HAP-1 (cell line): ENCODE measurements around the gene OLFM2.
A peak's percentile ranks its signal among the peaks of the same experiment; 100 is the strongest.
"Not testable (repeated sequence)": the region's sequence is repeated elsewhere in the genome, so short reads cannot be mapped to it uniquely, and the experiment has no call there.

Experiments
- DNase-seq, 2 experiments: peaks; one replicate each; pipeline ENCODE4 v3.0.0-alpha.2; 2016 to 2020; ENCODE audit warnings: low spot score in 2 of 2
- H3K27me3 ChIP-seq: fragments of 250-450 bp; sonication (Bioruptor Pico); 2 replicates; pipeline ENCODE4 v1.5.1; 2020; ENCODE audit warnings: low read depth, mild to moderate bottlenecking, moderate library complexity
- H3K36me3 ChIP-seq: fragments of 250-450 bp; sonication (Bioruptor Pico); replicated peaks from 2 replicates; pipeline ENCODE4 v1.5.1; 2020; ENCODE audit warnings: mild to moderate bottlenecking
- H3K4me1 ChIP-seq: fragments of 250-450 bp; sonication (Bioruptor Pico); 2 replicates; pipeline ENCODE4 v1.5.1; 2020; ENCODE audit warnings: mild to moderate bottlenecking
- H3K4me3 ChIP-seq: fragments of 250-450 bp; sonication (Bioruptor Pico); 2 replicates; pipeline ENCODE4 v1.5.1; 2020; ENCODE audit warnings: mild to moderate bottlenecking, moderate library complexity
- H3K9me3 ChIP-seq: fragments of 250-450 bp; sonication (Bioruptor Pico); 2 replicates; pipeline ENCODE4 v1.5.1; 2020; ENCODE audit warnings: mild to moderate bottlenecking, moderate library complexity
- in situ Hi-C: fragments of 300-500 bp; cut with MboI; formaldehyde crosslinking; loops from 3 replicates; pipeline ENCODE4 v1.14.3; 2020; ENCODE audit warnings: low sequenced_read_pairs, inconsistent platforms, mixed read lengths

OLFM2 gene

DNA sequence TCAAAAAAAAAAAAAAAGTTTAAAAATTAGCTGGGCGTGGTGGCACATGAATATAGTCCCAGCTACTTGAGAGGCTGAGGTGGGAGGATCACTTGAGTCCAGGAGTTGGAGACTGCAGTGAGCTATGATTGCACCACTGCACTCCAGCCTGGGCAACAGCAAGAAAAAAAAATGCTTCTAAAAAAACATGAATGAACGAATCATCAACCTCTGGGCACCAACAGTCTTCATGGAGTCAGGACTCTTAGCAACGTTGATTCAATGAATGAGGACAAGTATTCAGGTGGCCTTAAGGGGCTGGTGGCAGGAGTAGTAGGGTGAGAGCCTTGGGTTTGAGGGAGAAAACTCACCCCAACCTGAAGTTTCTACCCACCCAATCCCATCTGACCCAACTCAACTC lies 20.6 kb upstream of the OLFM2 start:
- in situ Hi-C loops: no loop called here
- DNase-seq: no peak
- no peaks in the 10 kb centered on the region for H3K36me3 ChIP-seq
- H3K4me1 ChIP-seq: peaks cover 7% of the 10 kb centered on the region
- no peaks in the 10 kb centered on the region for H3K27me3 ChIP-seq
- no peak overlapping the region for H3K4me3 ChIP-seq
- H3K9me3 ChIP-seq: no peaks in the 10 kb centered on the region

DNA sequence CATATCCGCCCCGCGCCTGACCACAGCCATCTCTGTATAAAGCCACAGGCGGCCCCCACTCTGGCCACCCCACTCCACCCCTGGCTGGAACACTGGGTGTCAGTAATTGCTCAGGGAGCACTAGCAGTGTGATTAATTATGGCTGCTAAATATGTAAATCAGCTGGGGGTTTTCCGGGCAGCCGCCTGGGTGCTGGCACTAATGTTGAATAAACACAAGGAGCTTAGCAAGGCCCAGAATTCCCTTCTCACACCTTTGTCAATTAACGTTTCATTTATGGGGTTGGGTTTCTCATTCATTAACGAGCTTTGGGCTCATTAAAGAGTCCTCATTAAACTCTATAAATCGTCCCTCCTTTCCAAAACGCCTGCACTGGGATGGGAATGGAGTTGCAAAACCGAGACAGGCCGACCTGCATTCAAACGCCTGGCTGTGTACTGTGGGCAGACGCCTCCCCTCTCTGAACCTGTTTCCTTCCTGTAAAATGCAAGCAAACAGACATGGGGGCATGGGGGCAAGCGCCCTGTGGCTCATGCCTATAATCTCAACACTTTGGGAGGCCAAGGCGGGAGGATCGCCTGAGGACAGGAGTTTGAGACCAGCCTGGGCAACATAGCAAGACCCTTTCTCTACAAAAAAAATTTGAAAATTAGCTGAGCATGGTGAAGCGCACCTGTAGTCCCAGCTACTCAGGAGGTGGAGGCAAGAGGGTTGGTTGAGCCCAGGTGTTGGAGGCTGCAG lies 17.7 kb upstream of the OLFM2 start:
- Histone ChIP-seq H3K36me3 (no peaks in the 10 kb centered on the region), H3K4me3 (no peak overlapping the region), H3K27me3 (no peaks in the 10 kb centered on the region), H3K9me3 (no peaks in the 10 kb centered on the region), H3K4me1 (peaks cover 8% of the 10 kb centered on the region)
- in situ Hi-C loops: no loop called here
- DNase-seq: no peak

DNA sequence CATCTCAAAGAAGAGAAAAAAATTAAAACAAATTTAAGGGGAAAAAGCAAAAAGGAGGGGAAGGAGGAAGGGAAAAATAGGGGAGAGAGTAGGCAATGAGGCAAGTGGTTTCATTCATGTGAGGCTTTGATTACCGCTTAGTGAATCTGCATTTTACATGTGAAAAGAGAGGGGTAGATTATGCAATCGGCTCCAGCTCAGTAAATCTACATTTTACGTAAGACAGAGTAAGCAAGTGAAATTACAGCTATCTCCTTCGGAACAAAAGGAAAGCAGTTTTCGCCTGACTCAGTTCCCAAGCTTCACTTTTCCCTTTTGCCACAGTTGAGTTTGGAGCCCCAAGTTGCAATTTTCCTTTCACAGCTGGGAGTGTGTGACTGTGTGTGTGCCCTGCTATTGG lies 16.0 kb upstream of the OLFM2 start:
- peak; percentile 16 to 76 for DNase-seq
- in situ Hi-C loops: no loop called here
- Histone ChIP-seq H3K4me3 (no peak overlapping the region), H3K4me1 (peaks cover 8% of the 10 kb centered on the region), H3K27me3 (no peaks in the 10 kb centered on the region), H3K36me3 (no peaks in the 10 kb centered on the region), H3K9me3 (no peaks in the 10 kb centered on the region)

DNA sequence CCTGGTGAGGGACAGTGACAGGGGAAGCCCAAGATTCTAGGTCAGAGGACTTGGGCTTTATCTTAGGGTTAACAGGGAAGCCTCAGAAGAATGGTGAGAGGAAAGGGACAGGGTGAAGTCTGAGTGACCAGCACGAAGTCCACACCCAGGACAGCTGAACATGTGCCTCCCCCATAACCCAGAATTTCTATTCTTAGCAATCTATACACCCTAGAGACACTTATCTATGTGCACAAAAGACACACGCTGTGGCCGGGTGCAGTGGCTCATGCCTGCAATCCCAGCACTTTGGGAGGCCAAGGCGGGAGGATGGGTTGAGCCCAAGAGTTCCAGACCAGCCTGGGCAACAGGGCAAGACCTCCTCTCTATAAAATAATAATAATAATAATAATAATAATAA lies 11.1 kb upstream of the OLFM2 start:
- in situ Hi-C loops: loop anchor here (25.0 kb wide), 1 partner anchor 290 kb away; the partner anchor contains the start of gene S1PR2
- Histone ChIP-seq H3K9me3 (no peaks in the 10 kb centered on the region; the same call in 1 of the 2 replicates), H3K4me1 (peaks cover 6% of the 10 kb centered on the region), H3K4me3 (no peak overlapping the region), H3K27me3 (no peaks in the 10 kb centered on the region), H3K36me3 (no peaks in the 10 kb centered on the region)
- no peak for DNase-seq

DNA sequence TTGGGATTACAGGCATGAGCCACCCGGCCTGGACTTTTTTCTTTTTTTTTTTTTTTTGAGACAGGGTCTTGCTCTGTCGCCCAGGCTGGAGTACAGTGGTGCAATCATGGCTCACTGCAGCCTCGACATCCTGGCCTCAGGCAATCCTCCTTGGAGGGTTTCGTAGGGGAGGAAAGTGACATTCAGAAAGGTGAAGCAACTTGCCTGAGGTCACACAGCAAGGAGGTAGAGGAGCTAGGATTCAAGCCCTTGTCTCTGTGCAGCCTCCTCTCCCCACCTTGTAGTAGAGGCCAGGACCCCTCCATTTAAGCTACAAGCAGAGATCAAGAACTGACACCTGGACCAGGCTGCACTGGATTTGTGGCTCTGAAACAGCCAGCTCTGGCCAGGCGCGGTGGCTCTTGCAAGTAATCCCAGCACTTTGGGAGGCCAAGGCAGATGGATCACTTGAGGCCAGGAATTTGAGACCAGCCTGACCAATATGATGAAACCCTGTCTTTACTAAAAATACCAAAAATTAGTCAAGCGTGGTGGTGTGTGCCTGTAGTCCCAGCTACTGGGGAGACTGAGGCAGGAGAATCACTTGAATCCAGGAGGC lies 10.3 kb upstream of the OLFM2 start:
- H3K36me3 ChIP-seq: not testable (repeated sequence)
- in situ Hi-C loops: loop anchor here (25.0 kb wide), 1 partner anchor 291 kb away; the partner anchor contains the start of gene S1PR2

DNA sequence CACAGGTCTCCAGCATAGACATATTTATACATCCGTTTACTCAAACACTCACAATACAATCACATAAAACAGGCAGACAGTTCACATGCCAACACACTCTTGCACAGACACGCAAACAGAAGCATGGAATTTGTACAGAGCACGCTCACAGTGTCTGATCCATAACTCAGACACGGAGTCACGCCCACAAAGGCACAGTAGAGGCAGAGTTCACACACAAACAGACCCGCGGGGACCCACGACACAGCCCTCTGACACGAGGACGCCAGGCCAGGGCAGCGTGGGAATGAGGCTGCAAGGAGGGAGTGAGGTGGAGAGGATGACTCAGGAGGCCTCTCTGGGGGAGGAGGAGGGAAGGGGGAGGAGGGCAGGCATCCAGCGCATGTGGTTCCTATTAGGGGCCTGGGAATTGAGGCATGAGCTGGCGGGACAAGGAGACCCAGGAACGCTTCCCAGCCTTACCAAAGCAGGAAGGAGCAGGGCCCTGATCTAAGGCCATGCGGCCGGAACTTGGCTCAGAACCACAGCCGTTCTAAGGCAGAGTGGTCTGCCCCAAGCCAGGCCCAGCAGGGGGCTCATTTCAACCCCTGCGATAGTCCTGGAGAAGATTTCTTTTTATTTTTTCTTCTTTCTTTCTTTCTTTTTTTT lies 9.1 kb upstream of the OLFM2 start:
- Histone ChIP-seq H3K36me3 (no peaks in the 10 kb centered on the region), H3K27me3 (no peaks in the 10 kb centered on the region), H3K9me3 (peaks cover 6% of the 10 kb centered on the region), H3K4me1 (no peaks in the 10 kb centered on the region), H3K4me3 (no peak overlapping the region)
- no peak for DNase-seq
- in situ Hi-C loops: loop anchor here (25.0 kb wide), 1 partner anchor 292 kb away; the partner anchor contains the start of gene S1PR2

More for the DNA sequence above, 10.3 kb upstream of the OLFM2 start:
- not testable (repeated sequence) for H3K27me3 ChIP-seq, H3K4me3 ChIP-seq, H3K9me3 ChIP-seq, H3K4me1 ChIP-seq, DNase-seq

DNA sequence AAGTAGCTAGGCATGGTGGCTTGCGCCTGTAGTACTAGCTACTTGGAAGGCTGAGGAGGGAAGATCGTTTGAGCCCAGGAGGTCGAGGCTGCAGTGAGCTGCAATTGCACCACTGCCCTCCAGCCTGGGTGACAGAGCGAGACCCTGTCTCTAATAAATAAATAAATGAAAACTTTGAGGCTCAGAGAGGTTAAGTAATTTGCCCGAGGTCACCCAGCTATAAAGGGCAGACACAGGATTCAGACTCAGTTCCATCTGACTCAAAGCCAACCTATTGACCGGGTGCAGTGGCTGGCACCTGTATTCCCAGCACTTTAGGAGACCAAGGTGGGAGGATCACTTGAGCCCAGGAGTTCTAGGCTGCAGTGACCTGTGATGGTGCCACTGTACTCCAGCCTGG lies 7.4 kb upstream of the OLFM2 start:
- no peaks in the 10 kb centered on the region for H3K27me3 ChIP-seq
- in situ Hi-C loops: loop anchor here (25.0 kb wide), 1 partner anchor 294 kb away; the partner anchor contains the start of gene S1PR2
- no peaks in the 10 kb centered on the region for H3K36me3 ChIP-seq
- H3K4me1 ChIP-seq: no peaks in the 10 kb centered on the region
- peaks cover 6% of the 10 kb centered on the region for H3K9me3 ChIP-seq
- H3K4me3 ChIP-seq: no peak overlapping the region
- no peak for DNase-seq

DNA sequence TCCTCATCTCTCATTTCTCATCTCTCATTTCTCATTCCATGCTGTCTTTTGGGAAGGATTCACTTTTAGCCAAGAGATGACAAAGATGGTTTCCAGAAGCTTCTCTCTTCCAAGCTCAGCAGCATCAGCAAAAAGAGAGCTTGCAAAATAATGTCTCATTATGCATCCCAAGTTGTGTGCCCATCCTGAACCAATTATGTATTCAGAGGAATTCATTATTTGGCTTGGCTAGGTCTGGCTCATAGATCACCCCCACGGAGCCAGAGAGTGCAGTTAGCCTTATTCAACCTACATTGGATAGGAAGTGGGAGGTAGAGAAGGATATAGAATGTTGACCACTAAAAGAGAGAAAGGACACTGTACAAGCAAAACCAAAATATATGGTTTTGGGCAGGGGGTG lies 5.4 kb upstream of the OLFM2 start:
- Histone ChIP-seq H3K4me3 (no peak overlapping the region), H3K27me3 (no peaks in the 10 kb centered on the region), H3K4me1 (peaks cover 6% of the 10 kb centered on the region), H3K36me3 (no peaks in the 10 kb centered on the region), H3K9me3 (peaks cover 6% of the 10 kb centered on the region)
- in situ Hi-C loops: loop anchor here (25.0 kb wide), 1 partner anchor 296 kb away; the partner anchor contains the start of gene S1PR2
- DNase-seq: no peak

DNA sequence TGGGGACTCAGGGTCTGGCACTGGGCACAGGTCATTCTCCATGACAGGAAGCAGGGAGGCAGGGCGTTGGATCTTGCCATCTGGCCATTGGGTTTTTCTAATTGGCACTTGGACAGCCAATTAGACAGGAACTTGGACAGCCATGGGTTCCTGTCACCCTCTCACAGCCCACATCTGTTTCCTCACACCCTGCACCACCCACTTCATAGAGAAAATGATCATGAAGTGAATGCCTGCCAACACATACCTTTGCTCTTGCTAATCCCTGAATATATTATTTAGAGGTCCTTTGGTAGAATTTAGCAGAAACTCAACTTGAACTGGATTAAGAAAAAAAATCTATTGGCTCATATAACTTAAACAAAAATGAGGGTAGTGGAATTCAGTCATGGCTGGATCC lies 4.9 kb upstream of the OLFM2 start:
- Histone ChIP-seq H3K4me3 (no peak overlapping the region), H3K9me3 (peaks cover 6% of the 10 kb centered on the region), H3K4me1 (peaks cover 7% of the 10 kb centered on the region), H3K27me3 (no peaks in the 10 kb centered on the region), H3K36me3 (no peaks in the 10 kb centered on the region)
- no peak for DNase-seq
- in situ Hi-C loops: loop anchor here (25.0 kb wide), 1 partner anchor 296 kb away; the partner anchor contains the start of gene S1PR2

DNA sequence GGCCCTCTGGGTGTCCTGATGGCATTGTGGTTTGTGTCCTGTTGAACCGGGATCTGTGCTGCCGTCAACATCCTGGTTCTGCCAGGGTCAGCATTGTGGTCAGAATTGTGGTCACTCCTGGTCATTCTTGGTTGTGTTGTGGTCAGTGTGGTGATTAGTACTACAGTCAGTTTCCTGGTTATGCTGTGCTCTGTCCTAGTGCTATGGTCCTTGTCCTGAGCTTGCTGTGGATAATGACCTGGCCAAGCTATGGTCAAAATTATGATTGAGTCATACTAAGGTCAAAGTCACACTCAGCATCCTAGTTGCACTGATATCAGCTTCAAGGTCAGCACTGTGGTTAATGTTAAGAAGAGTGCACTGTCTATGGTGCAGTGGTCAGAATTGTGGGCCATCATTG lies 4.5 kb upstream of the OLFM2 start:
- no peak overlapping the region for H3K4me3 ChIP-seq
- H3K4me1 ChIP-seq: peaks cover 7% of the 10 kb centered on the region
- DNase-seq: no peak
- H3K27me3 ChIP-seq: no peaks in the 10 kb centered on the region
- H3K9me3 ChIP-seq: peaks cover 6% of the 10 kb centered on the region
- in situ Hi-C loops: loop anchor here (25.0 kb wide), 1 partner anchor 297 kb away; the partner anchor contains the start of gene S1PR2
- no peaks in the 10 kb centered on the region for H3K36me3 ChIP-seq

DNA sequence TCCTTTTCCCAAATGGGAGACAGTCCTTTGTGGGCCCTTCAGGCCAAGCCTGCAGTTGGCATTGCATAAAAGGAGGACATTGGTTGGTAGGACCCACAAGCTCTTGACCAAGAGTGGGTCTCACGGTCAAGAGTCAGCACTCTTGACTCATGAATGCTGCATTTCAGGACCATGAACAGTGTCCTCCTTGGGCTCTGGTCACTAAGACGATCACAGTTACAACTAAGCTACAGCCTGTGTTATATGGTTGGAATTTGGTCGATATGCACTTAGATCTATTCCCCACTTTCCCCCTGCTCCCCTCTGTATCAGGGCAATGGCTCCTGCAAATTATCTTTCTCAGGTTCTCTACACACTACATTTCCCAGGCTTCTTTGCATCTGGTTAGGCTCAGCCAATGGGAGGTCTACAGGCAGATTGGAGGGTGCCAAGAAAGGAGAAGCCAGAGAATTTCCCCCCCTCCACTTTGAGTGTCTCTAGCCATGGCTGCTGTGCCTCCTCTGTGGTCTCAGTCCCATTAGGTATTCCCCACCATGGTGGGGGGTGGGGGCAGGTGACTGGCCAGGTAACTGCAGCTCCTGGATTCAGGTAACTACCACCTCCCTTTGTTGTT lies 3.1 kb upstream of the OLFM2 start:
- Histone ChIP-seq H3K36me3 (no peaks in the 10 kb centered on the region), H3K27me3 (no peaks in the 10 kb centered on the region), H3K4me3 (no peak overlapping the region), H3K4me1 (peaks cover 16% of the 10 kb centered on the region), H3K9me3 (peaks cover 6% of the 10 kb centered on the region)
- in situ Hi-C loops: loop anchor here (5.0 to 25.0 kb wide), 3 partner anchors 88 to 298 kb away; partner anchors contain the start of genes ANGPTL6, PPAN and S1PR2
- DNase-seq: no peak

DNA sequence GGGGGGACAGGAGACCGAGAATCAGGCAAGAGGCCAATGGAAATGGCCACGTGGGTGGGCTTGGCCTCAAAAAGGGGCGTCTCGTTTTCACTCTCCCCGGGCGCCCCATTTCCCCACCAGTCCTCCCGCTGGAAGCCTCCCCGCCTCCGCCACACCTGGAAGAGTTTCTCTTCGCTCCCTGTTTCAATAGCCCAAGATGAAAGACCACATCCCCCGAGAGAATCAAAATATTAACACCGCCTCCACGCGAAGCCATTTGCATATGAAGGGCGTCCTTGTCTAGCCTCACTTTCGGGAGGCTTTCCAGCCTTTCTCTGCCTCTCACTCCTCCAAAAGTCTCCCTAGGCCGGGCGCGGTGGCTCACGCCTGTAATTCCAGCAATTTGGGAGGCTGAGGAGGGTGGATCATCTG lies 691 bp upstream of the OLFM2 start:
- in situ Hi-C loops: loop anchor here (5.0 to 25.0 kb wide), 3 partner anchors 90 to 300 kb away; partner anchors contain the start of genes ANGPTL6, PPAN and S1PR2
- Histone ChIP-seq H3K9me3 (peaks cover 4% of the 10 kb centered on the region), H3K4me1 (peaks cover 17% of the 10 kb centered on the region), H3K4me3 (peak overlapping the region; percentile 33), H3K36me3 (no peaks in the 10 kb centered on the region), H3K27me3 (no peaks in the 10 kb centered on the region)
- DNase-seq: peak; percentile 38 to 69
